ENCODE data around the gene BORCS6.

The BORCS6 gene

GRCh38 chr17:8161289-8162232 is 28.4 kb downstream of the BORCS6 start:
- Histone ChIP-seq H3K9me3 (ENCODE audit: control insufficient read depth, low read length) (no peaks in the 10 kb centered on the region), H3K4me1 (ENCODE audit: control insufficient read depth, insufficient read depth, low read length) (peaks cover 28% of the 10 kb centered on the region), H3K27ac (ENCODE audit: insufficient read depth, low read depth, low read length, poor library complexity, severe bottlenecking) (no peak overlapping the region), H3K36me3 (ENCODE audit: control insufficient read depth, insufficient read depth, low read length) (peaks cover 11% of the 10 kb centered on the region), H3K4me3 (ENCODE audit: insufficient read depth, low read depth, low read length) (peak overlapping the region; percentile 97), H3K27me3 (ENCODE audit: control insufficient read depth, insufficient read depth, low read length, poor library complexity, severe bottlenecking) (no peaks in the 10 kb centered on the region)
- WGBS, 2 experiments = 87% methylated on average over 19 of the region's 19 CpGs

GRCh38 chr17:8160741-8161221 is 29.2 kb downstream of the BORCS6 start:
- no peaks in the 10 kb centered on the region for H3K9me3 ChIP-seq (ENCODE audit: control insufficient read depth, low read length)
- H3K36me3 ChIP-seq (ENCODE audit: control insufficient read depth, insufficient read depth, low read length) = peaks cover 11% of the 10 kb centered on the region
- no peak overlapping the region for H3K27ac ChIP-seq (ENCODE audit: insufficient read depth, low read depth, low read length, poor library complexity, severe bottlenecking)
- no peak overlapping the region for H3K4me3 ChIP-seq (ENCODE audit: insufficient read depth, low read depth, low read length)
- no peaks in the 10 kb centered on the region for H3K27me3 ChIP-seq (ENCODE audit: control insufficient read depth, insufficient read depth, low read length, poor library complexity, severe bottlenecking)
- peaks cover 28% of the 10 kb centered on the region for H3K4me1 ChIP-seq (ENCODE audit: control insufficient read depth, insufficient read depth, low read length)
- 91 to 93% methylated on average over 5 of the region's 5 CpGs for WGBS, 2 experiments

GRCh38 chr17:8160224-8160577 is 29.8 kb downstream of the BORCS6 start:
- WGBS, 2 experiments = 91 to 92% methylated on average over 4 of the region's 4 CpGs
- Histone ChIP-seq H3K27me3 (ENCODE audit: control insufficient read depth, insufficient read depth, low read length, poor library complexity, severe bottlenecking) (no peaks in the 10 kb centered on the region), H3K4me3 (ENCODE audit: insufficient read depth, low read depth, low read length) (no peak overlapping the region), H3K9me3 (ENCODE audit: control insufficient read depth, low read length) (no peaks in the 10 kb centered on the region), H3K36me3 (ENCODE audit: control insufficient read depth, insufficient read depth, low read length) (peaks cover 11% of the 10 kb centered on the region), H3K4me1 (ENCODE audit: control insufficient read depth, insufficient read depth, low read length) (peaks cover 28% of the 10 kb centered on the region), H3K27ac (ENCODE audit: insufficient read depth, low read depth, low read length, poor library complexity, severe bottlenecking) (no peak overlapping the region)

- H3K4me3 ChIP-seq (ENCODE audit: insufficient read depth, low read depth, low read length) = no peak overlapping the region
Observed at GRCh38 chr17:8159459-8160223, 30.3 kb downstream of the BORCS6 start.

GRCh38 chr17:8159032-8159400 is 31.0 kb downstream of the BORCS6 start:
- Histone ChIP-seq H3K27ac (ENCODE audit: insufficient read depth, low read depth, low read length, poor library complexity, severe bottlenecking) (no peak overlapping the region), H3K36me3 (ENCODE audit: control insufficient read depth, insufficient read depth, low read length) (peaks cover 11% of the 10 kb centered on the region), H3K4me3 (ENCODE audit: insufficient read depth, low read depth, low read length) (no peak overlapping the region), H3K4me1 (ENCODE audit: control insufficient read depth, insufficient read depth, low read length) (peaks cover 28% of the 10 kb centered on the region), H3K27me3 (ENCODE audit: control insufficient read depth, insufficient read depth, low read length, poor library complexity, severe bottlenecking) (no peaks in the 10 kb centered on the region), H3K9me3 (ENCODE audit: control insufficient read depth, low read length) (no peaks in the 10 kb centered on the region)
- WGBS, 2 experiments = 70 to 72% methylated on average over 2 of the region's 3 CpGs

More at GRCh38 chr17:8159459-8160223, 30.3 kb downstream of the BORCS6 start:
- peaks cover 11% of the 10 kb centered on the region for H3K36me3 ChIP-seq (ENCODE audit: control insufficient read depth, insufficient read depth, low read length)
- H3K4me1 ChIP-seq (ENCODE audit: control insufficient read depth, insufficient read depth, low read length) = peaks cover 30% of the 10 kb centered on the region
- H3K27me3 ChIP-seq (ENCODE audit: control insufficient read depth, insufficient read depth, low read length, poor library complexity, severe bottlenecking) = no peaks in the 10 kb centered on the region
- H3K27ac ChIP-seq (ENCODE audit: insufficient read depth, low read depth, low read length, poor library complexity, severe bottlenecking) = no peak overlapping the region
- no peaks in the 10 kb centered on the region for H3K9me3 ChIP-seq (ENCODE audit: control insufficient read depth, low read length)
- WGBS, 2 experiments = 92 to 96% methylated on average over 4 of the region's 4 CpGs

GRCh38 chr17:8158267-8159031 is 31.5 kb downstream of the BORCS6 start:
- peak overlapping the region; percentile 55 for H3K27ac ChIP-seq (ENCODE audit: insufficient read depth, low read depth, low read length, poor library complexity, severe bottlenecking)
- H3K9me3 ChIP-seq (ENCODE audit: control insufficient read depth, low read length) = no peaks in the 10 kb centered on the region
- H3K4me3 ChIP-seq (ENCODE audit: insufficient read depth, low read depth, low read length) = no peak overlapping the region
- peaks cover 22% of the 10 kb centered on the region for H3K4me1 ChIP-seq (ENCODE audit: control insufficient read depth, insufficient read depth, low read length)
- WGBS, 2 experiments = 61 to 66% methylated on average over 20 of the region's 20 CpGs
- no peaks in the 10 kb centered on the region for H3K27me3 ChIP-seq (ENCODE audit: control insufficient read depth, insufficient read depth, low read length, poor library complexity, severe bottlenecking)
- H3K36me3 ChIP-seq (ENCODE audit: control insufficient read depth, insufficient read depth, low read length) = peaks cover 11% of the 10 kb centered on the region

GRCh38 chr17:8156246-8156992 is 33.6 kb downstream of the BORCS6 start:
- Histone ChIP-seq H3K27me3 (ENCODE audit: control insufficient read depth, insufficient read depth, low read length, poor library complexity, severe bottlenecking) (no peaks in the 10 kb centered on the region), H3K27ac (ENCODE audit: insufficient read depth, low read depth, low read length, poor library complexity, severe bottlenecking) (peak overlapping the region; percentile 95), H3K9me3 (ENCODE audit: control insufficient read depth, low read length) (no peaks in the 10 kb centered on the region), H3K4me1 (ENCODE audit: control insufficient read depth, insufficient read depth, low read length) (peaks cover 25% of the 10 kb centered on the region), H3K36me3 (ENCODE audit: control insufficient read depth, insufficient read depth, low read length) (peaks cover 8% of the 10 kb centered on the region), H3K4me3 (ENCODE audit: insufficient read depth, low read depth, low read length) (peak overlapping the region; percentile 60)
- WGBS, 2 experiments = 0 to 1% methylated on average over 59 of the region's 59 CpGs

GRCh38 chr17:8155996-8156245 is 34.1 kb downstream of the BORCS6 start:
- H3K9me3 ChIP-seq (ENCODE audit: control insufficient read depth, low read length) = no peaks in the 10 kb centered on the region
- 3% methylated on average over 11 of the region's 11 CpGs for WGBS, 2 experiments
- peaks cover 3% of the 10 kb centered on the region for H3K36me3 ChIP-seq (ENCODE audit: control insufficient read depth, insufficient read depth, low read length)
- no peaks in the 10 kb centered on the region for H3K27me3 ChIP-seq (ENCODE audit: control insufficient read depth, insufficient read depth, low read length, poor library complexity, severe bottlenecking)
- H3K4me1 ChIP-seq (ENCODE audit: control insufficient read depth, insufficient read depth, low read length) = peaks cover 20% of the 10 kb centered on the region
- H3K4me3 ChIP-seq (ENCODE audit: insufficient read depth, low read depth, low read length) = peak overlapping the region; percentile 60
- peak overlapping the region; percentile 83 for H3K27ac ChIP-seq (ENCODE audit: insufficient read depth, low read depth, low read length, poor library complexity, severe bottlenecking)

GRCh38 chr17:8155231-8155995 is 34.6 kb downstream of the BORCS6 start:
- WGBS, 2 experiments = 53 to 54% methylated on average over 14 of the region's 14 CpGs
- no peaks in the 10 kb centered on the region for H3K36me3 ChIP-seq (ENCODE audit: control insufficient read depth, insufficient read depth, low read length)
- H3K27me3 ChIP-seq (ENCODE audit: control insufficient read depth, insufficient read depth, low read length, poor library complexity, severe bottlenecking) = no peaks in the 10 kb centered on the region
- no peaks in the 10 kb centered on the region for H3K9me3 ChIP-seq (ENCODE audit: control insufficient read depth, low read length)
- H3K4me3 ChIP-seq (ENCODE audit: insufficient read depth, low read depth, low read length) = peak overlapping the region; percentile 60
- peaks cover 18% of the 10 kb centered on the region for H3K4me1 ChIP-seq (ENCODE audit: control insufficient read depth, insufficient read depth, low read length)
- peak overlapping the region; percentile 83 for H3K27ac ChIP-seq (ENCODE audit: insufficient read depth, low read depth, low read length, poor library complexity, severe bottlenecking)
